ENCODE data around the gene FAM3B.

DNA sequence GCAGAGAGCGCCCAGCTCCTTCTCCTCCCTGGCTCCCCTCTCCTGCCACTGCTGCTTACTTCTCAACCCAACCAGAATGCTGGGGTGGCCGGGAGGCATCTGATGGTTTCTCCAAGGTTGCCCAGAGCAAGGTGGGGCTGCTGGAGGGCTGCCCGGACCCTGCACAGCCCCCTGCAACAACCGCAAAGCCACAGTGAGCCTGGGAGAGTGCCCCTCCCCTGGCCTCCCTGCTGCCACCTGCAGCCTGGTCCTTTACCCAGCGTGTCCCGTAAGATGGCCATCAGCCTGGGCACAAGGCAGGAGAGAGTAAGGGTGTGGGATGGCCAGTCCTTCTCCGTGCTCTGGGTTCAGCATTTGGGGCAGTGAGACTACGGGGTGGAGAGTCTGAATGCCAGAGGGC is 62.2 kb downstream of the FAM3B start:
- no peak for TF ChIP-seq NFIC (IDR thresholded peaks at IDR 0.05)
- TF ChIP-seq, protein P1, sequence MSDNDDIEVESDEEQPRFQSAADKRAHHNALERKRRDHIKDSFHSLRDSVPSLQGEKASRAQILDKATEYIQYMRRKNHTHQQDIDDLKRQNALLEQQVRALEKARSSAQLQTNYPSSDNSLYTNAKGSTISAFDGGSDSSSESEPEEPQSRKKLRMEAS (IDR thresholded peaks at IDR 0.05) = no peak
